Measurements from ENCODE around the gene CA10.

CA10 gene

DNA sequence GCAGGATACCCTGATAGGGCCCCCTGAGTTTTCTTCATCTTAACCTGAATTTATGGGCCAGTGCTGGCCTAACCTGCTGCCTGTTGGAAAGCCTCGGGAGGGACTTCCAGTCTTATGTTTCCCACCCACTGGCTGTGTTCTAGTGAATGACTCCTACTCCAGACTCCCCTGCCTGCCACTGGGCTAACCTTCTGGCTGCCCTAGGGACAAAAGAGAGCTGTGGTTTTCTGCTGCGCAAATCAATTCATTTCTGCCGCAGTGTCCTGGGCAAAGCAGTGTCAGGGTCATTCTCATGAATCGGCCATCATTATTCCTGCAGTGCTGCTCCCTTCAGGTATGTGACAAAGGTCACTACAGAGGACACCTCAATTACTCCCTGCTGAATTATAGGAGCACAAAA, 512.0 kb downstream of the CA10 start:
- no peaks in the 10 kb centered on the region for H4K20me1 ChIP-seq (ENCODE audit: insufficient read depth, low read length, poor library complexity, severe bottlenecking)
- H3K4me3 ChIP-seq (ENCODE audit: low read length, poor library complexity, severe bottlenecking) = no peak overlapping the region
- no peaks in the 10 kb centered on the region for H3K27me3 ChIP-seq (ENCODE audit: insufficient read depth, low read length, poor library complexity, severe bottlenecking)
- H3K79me2 ChIP-seq (ENCODE audit: insufficient read depth, low read length) = no peaks in the 10 kb centered on the region
- no peaks in the 10 kb centered on the region for H3F3A ChIP-seq (ENCODE audit: low read depth)
- H3K9me3 ChIP-seq (ENCODE audit: insufficient read depth, low read depth, low read length) = no peaks in the 10 kb centered on the region
- H3K9me2 ChIP-seq (replicated peaks; ENCODE audit: low read depth, low read length) = no peaks in the 10 kb centered on the region
- H3K36me3 ChIP-seq (ENCODE audit: insufficient read depth, low read length) = no peaks in the 10 kb centered on the region
- no peak for TF ChIP-seq EZH2phosphoT487 (IDR thresholded peaks at IDR 0.05; ENCODE audit: borderline replicate concordance)
- no peaks in the 10 kb centered on the region for H3K4me1 ChIP-seq (ENCODE audit: insufficient read depth, low read length, poor library complexity, severe bottlenecking)
- no peak overlapping the region for H2AFZ ChIP-seq (ENCODE audit: low read length)
- H3K4me2 ChIP-seq (ENCODE audit: low read depth, low read length, poor library complexity, severe bottlenecking) = no peak overlapping the region
- no peak overlapping the region for H3K9ac ChIP-seq (ENCODE audit: low read depth, low read length, poor library complexity, severe bottlenecking)

DNA sequence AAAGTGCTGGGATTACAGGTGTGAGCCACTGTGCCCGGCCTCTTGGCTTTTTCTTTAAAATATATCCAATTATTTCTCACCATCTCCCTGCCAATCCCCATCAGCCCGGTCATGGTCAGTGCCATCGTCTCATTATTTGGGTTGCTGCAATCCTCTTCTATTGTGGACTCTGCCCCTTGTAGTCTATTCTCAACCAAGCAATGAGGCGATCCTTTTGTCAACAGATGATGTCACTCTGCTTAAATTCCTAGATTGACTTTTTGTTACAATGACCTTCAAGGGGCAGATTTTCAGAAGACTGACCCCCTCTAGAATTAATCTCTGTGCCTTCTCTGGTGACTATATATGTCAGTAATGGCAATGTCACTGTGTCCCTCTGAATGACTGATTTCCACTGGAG, 513.5 kb downstream of the CA10 start:
- TF ChIP-seq, protein P1, sequence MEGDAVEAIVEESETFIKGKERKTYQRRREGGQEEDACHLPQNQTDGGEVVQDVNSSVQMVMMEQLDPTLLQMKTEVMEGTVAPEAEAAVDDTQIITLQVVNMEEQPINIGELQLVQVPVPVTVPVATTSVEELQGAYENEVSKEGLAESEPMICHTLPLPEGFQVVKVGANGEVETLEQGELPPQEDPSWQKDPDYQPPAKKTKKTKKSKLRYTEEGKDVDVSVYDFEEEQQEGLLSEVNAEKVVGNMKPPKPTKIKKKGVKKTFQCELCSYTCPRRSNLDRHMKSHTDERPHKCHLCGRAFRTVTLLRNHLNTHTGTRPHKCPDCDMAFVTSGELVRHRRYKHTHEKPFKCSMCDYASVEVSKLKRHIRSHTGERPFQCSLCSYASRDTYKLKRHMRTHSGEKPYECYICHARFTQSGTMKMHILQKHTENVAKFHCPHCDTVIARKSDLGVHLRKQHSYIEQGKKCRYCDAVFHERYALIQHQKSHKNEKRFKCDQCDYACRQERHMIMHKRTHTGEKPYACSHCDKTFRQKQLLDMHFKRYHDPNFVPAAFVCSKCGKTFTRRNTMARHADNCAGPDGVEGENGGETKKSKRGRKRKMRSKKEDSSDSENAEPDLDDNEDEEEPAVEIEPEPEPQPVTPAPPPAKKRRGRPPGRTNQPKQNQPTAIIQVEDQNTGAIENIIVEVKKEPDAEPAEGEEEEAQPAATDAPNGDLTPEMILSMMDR (conservative IDR thresholded peaks at IDR 0.05; ENCODE audit: low read length) = no peak
- no peak for TF ChIP-seq EZH2phosphoT487 (IDR thresholded peaks at IDR 0.05; ENCODE audit: borderline replicate concordance)
- no peak overlapping the region for H3K4me3 ChIP-seq (ENCODE audit: low read length, poor library complexity, severe bottlenecking)
- no peaks in the 10 kb centered on the region for H3K27me3 ChIP-seq (ENCODE audit: insufficient read depth, low read length, poor library complexity, severe bottlenecking)
- H3K9me3 ChIP-seq (ENCODE audit: insufficient read depth, low read depth, low read length) = no peaks in the 10 kb centered on the region
- H3F3A ChIP-seq (ENCODE audit: low read depth) = no peaks in the 10 kb centered on the region
- no peak overlapping the region for H3K4me2 ChIP-seq (ENCODE audit: low read depth, low read length, poor library complexity, severe bottlenecking)
- no peaks in the 10 kb centered on the region for H4K20me1 ChIP-seq (ENCODE audit: insufficient read depth, low read length, poor library complexity, severe bottlenecking)
- H3K9ac ChIP-seq (ENCODE audit: low read depth, low read length, poor library complexity, severe bottlenecking) = no peak overlapping the region
- no peaks in the 10 kb centered on the region for H3K9me2 ChIP-seq (replicated peaks; ENCODE audit: low read depth, low read length)
- no peak overlapping the region for H2AFZ ChIP-seq (ENCODE audit: low read length)
- H3K79me2 ChIP-seq (ENCODE audit: insufficient read depth, low read length) = no peaks in the 10 kb centered on the region
- no peaks in the 10 kb centered on the region for H3K36me3 ChIP-seq (ENCODE audit: insufficient read depth, low read length)
- H3K4me1 ChIP-seq (ENCODE audit: insufficient read depth, low read length, poor library complexity, severe bottlenecking) = no peaks in the 10 kb centered on the region

DNA sequence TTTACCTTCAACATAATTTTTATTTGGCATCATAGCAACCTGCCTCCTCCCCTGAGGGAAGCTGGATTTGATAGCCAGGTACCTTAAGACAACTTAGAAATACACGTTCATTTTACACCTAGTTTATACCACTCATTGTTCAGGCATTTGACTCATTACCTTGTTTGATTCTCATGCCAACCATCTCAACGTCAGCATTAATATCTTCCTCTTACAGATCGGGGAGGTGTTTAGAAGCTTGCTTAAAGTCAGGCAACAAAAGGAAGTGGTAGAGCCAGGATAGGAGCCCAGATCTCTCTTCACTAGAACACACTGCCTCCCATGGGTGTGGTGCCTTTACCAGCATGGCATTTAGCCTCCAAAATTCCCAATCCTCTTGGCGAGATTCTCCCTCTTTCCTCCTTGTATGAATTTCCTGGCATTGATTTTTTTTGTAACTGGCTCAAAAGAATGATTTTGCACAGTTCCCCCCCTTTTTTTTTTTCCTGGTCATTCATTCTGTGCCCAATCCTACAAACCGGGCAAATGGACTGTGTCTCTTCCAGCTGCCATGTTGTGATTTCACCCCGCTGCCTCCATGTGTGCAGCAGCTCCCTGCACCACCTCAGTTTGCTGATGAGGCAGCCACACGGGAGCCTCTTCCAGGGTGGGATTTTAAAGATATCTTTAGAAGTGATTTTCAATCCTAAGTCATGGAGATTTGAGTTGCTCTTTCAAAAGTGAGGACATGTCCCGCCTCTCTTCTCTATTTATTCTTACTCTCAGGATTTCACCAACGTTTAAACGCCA, 514.6 kb downstream of the CA10 start:
- no peaks in the 10 kb centered on the region for H3K9me2 ChIP-seq (replicated peaks; ENCODE audit: low read depth, low read length)
- no peaks in the 10 kb centered on the region for H3F3A ChIP-seq (ENCODE audit: low read depth)
- H3K79me2 ChIP-seq (ENCODE audit: insufficient read depth, low read length) = no peaks in the 10 kb centered on the region
- H3K27me3 ChIP-seq (ENCODE audit: insufficient read depth, low read length, poor library complexity, severe bottlenecking) = no peaks in the 10 kb centered on the region
- H3K4me1 ChIP-seq (ENCODE audit: insufficient read depth, low read length, poor library complexity, severe bottlenecking) = no peaks in the 10 kb centered on the region
- H3K9ac ChIP-seq (ENCODE audit: low read depth, low read length, poor library complexity, severe bottlenecking) = no peak overlapping the region
- no peaks in the 10 kb centered on the region for H3K36me3 ChIP-seq (ENCODE audit: insufficient read depth, low read length)
- H2AFZ ChIP-seq (ENCODE audit: low read length) = no peak overlapping the region
- H3K4me2 ChIP-seq (ENCODE audit: low read depth, low read length, poor library complexity, severe bottlenecking) = no peak overlapping the region
- H3K9me3 ChIP-seq (ENCODE audit: insufficient read depth, low read depth, low read length) = no peaks in the 10 kb centered on the region
- no peak for TF ChIP-seq EZH2phosphoT487 (IDR thresholded peaks at IDR 0.05; ENCODE audit: borderline replicate concordance)
- TF ChIP-seq, protein P1 (conservative IDR thresholded peaks at IDR 0.05; ENCODE audit: low read length) = no peak
- H3K4me3 ChIP-seq (ENCODE audit: low read length, poor library complexity, severe bottlenecking) = no peak overlapping the region
- H4K20me1 ChIP-seq (ENCODE audit: insufficient read depth, low read length, poor library complexity, severe bottlenecking) = no peaks in the 10 kb centered on the region

DNA sequence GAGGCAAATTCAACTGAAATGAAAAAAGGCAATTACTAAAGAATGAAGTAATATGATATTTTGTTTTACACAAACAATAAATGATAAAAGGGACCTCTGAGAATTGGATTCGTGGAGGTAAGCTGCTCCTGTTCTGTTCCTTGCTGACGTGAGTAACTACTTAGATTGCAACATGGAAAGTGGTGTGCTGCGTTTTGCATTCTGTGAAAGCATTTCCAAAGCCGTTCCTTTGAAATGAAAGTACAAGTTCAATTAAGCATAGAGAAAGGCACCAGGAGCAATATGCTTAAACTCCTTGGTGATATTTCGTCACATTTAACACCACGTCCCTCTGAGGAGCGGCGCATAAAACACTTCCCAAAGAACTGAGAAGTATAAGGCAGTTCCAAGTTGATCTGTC, 516.5 kb downstream of the CA10 start:
- Histone ChIP-seq H4K20me1 (ENCODE audit: insufficient read depth, low read length, poor library complexity, severe bottlenecking) (no peaks in the 10 kb centered on the region), H3K4me3 (ENCODE audit: low read length, poor library complexity, severe bottlenecking) (no peak overlapping the region), H3K79me2 (ENCODE audit: insufficient read depth, low read length) (no peaks in the 10 kb centered on the region), H3K4me2 (ENCODE audit: low read depth, low read length, poor library complexity, severe bottlenecking) (no peak overlapping the region), H3K9me3 (ENCODE audit: insufficient read depth, low read depth, low read length) (no peaks in the 10 kb centered on the region), H3K36me3 (ENCODE audit: insufficient read depth, low read length) (no peaks in the 10 kb centered on the region), H3K27me3 (ENCODE audit: insufficient read depth, low read length, poor library complexity, severe bottlenecking) (no peaks in the 10 kb centered on the region), H3K4me1 (ENCODE audit: insufficient read depth, low read length, poor library complexity, severe bottlenecking) (no peaks in the 10 kb centered on the region), H3F3A (ENCODE audit: low read depth) (no peaks in the 10 kb centered on the region), H3K9ac (ENCODE audit: low read depth, low read length, poor library complexity, severe bottlenecking) (no peak overlapping the region), H2AFZ (ENCODE audit: low read length) (no peak overlapping the region), H3K9me2 (replicated peaks; ENCODE audit: low read depth, low read length) (no peaks in the 10 kb centered on the region)
- TF ChIP-seq, protein P1 (conservative IDR thresholded peaks at IDR 0.05; ENCODE audit: low read length) = no peak
- no peak for TF ChIP-seq EZH2phosphoT487 (IDR thresholded peaks at IDR 0.05; ENCODE audit: borderline replicate concordance)
